NK-92 (cell line): Measurements from ENCODE around the gene COL23A1.

ENCODE experiments used
- DNase-seq: peaks from one replicate; lab custom pipeline; 2025; ENCODE audit not compliant: unreplicated experiment; lab: John Stamatoyannopoulos, UW

Gene COL23A1

GRCh38 chr5:178590141-178590923, at the start of gene COL23A1:
TSS of gene COL23A1 (minus strand) at chr5:178590393.
- DNase-seq: no peak

GRCh38 chr5:178637356-178638074, 47.3 kb upstream of the COL23A1 start:
- DNase-seq: no peak

GRCh38 chr5:178632285-178632684, 42.1 kb upstream of the COL23A1 start:
- no peak for DNase-seq

- no peak for DNase-seq
Measured at GRCh38 chr5:178630951-178631350, 40.8 kb upstream of the COL23A1 start.

GRCh38 chr5:178630475-178630930, 40.3 kb upstream of the COL23A1 start:
- DNase-seq: no peak

- no peak for DNase-seq
Measured at GRCh38 chr5:178627259-178627598, 37.0 kb upstream of the COL23A1 start.

GRCh38 chr5:178626484-178627258, 36.5 kb upstream of the COL23A1 start, which contains the start of gene CLK4:
TSS of gene CLK4 (minus strand) at chr5:178627050. CDS start at chr5:178623416, 3,634 bp downstream.
- peak; percentile 40 for DNase-seq

- DNase-seq: no peak
Measured at GRCh38 chr5:178625679-178626483, 35.7 kb upstream of the COL23A1 start.

GRCh38 chr5:178624631-178625546, 34.7 kb upstream of the COL23A1 start:
- no peak for DNase-seq

GRCh38 chr5:178622679-178623247, 32.6 kb upstream of the COL23A1 start:
- DNase-seq: no peak

GRCh38 chr5:178619390-178619789, 29.2 kb upstream of the COL23A1 start:
- DNase-seq: no peak

GRCh38 chr5:178612299-178612698, 22.1 kb upstream of the COL23A1 start:
- DNase-seq: no peak

GRCh38 chr5:178606269-178606668, 16.1 kb upstream of the COL23A1 start:
- DNase-seq: no peak

- DNase-seq: no peak
Measured at GRCh38 chr5:178605788-178606187, 15.6 kb upstream of the COL23A1 start.

- no peak for DNase-seq
Measured at GRCh38 chr5:178602752-178603151, 12.6 kb upstream of the COL23A1 start.

- no peak for DNase-seq
Measured at GRCh38 chr5:178595750-178596149, 5.6 kb upstream of the COL23A1 start.

GRCh38 chr5:178595150-178595549, 5.0 kb upstream of the COL23A1 start:
- DNase-seq: no peak

GRCh38 chr5:178590924-178591423, 781 bp upstream of the COL23A1 start:
- no peak for DNase-seq
